NCI-H187 (cell line): ENCODE results near the gene ATP11B.
A peak's percentile ranks its signal among the peaks of the same experiment; 100 is the strongest.
"Not testable (repeated sequence)": the region's sequence is repeated elsewhere in the genome, so short reads cannot be mapped to it uniquely, and the experiment has no call there.

ENCODE experiments used
- DNase-seq, 2 experiments: peaks; one replicate each; lab custom pipeline; 2025; lab: John Stamatoyannopoulos, UW

Gene ATP11B

GRCh38 chr3:182795389-182795782 lies 2.1 kb downstream of the ATP11B start:
- no peak for DNase-seq

GRCh38 chr3:182796310-182796709 lies 3.0 kb downstream of the ATP11B start:
- DNase-seq = no peak

GRCh38 chr3:182797876-182798275 lies 4.6 kb downstream of the ATP11B start:
- no peak for DNase-seq

GRCh38 chr3:182799143-182799542 lies 5.8 kb downstream of the ATP11B start:
- not testable (repeated sequence) for DNase-seq

GRCh38 chr3:182800508-182800907 lies 7.2 kb downstream of the ATP11B start:
- DNase-seq = no peak

GRCh38 chr3:182802413-182803390 lies 9.4 kb downstream of the ATP11B start:
- DNase-seq = no peak

- DNase-seq = no peak
These were observed 10.3 kb downstream of the ATP11B start for GRCh38 chr3:182803596-182803995.

- DNase-seq = no peak
These were observed 13.8 kb downstream of the ATP11B start for GRCh38 chr3:182807061-182807460.

- DNase-seq = no peak
These were observed 14.9 kb downstream of the ATP11B start for GRCh38 chr3:182808041-182808770.

- no peak for DNase-seq
These were observed 16.2 kb downstream of the ATP11B start for GRCh38 chr3:182809531-182809930.

GRCh38 chr3:182810574-182811268 lies 17.4 kb downstream of the ATP11B start:
- no peak for DNase-seq

GRCh38 chr3:182811269-182811596 lies 17.9 kb downstream of the ATP11B start:
- no peak for DNase-seq

GRCh38 chr3:182812123-182812522 lies 18.8 kb downstream of the ATP11B start:
- no peak for DNase-seq

GRCh38 chr3:182814419-182815062 lies 21.2 kb downstream of the ATP11B start:
- peak in 1 of 2 experiments; percentile 24 for DNase-seq

GRCh38 chr3:182816181-182816580 lies 22.9 kb downstream of the ATP11B start:
- DNase-seq = no peak

- DNase-seq = no peak
These were observed 25.1 kb downstream of the ATP11B start for GRCh38 chr3:182818296-182818978.

GRCh38 chr3:182821221-182821981 lies 28.1 kb downstream of the ATP11B start:
- no peak for DNase-seq

- not testable (repeated sequence) for DNase-seq
These were observed 29.0 kb downstream of the ATP11B start for GRCh38 chr3:182822260-182822659.

- no peak for DNase-seq
These were observed 31.7 kb downstream of the ATP11B start for GRCh38 chr3:182824957-182825356.

- DNase-seq = no peak
These were observed 36.6 kb downstream of the ATP11B start for GRCh38 chr3:182829761-182830405.
